ENCODE measurements around the gene SEC24B. TPM values are rescaled to one million over a fixed set of nuclear protein-coding genes. Genes with fewer than 3 reads are reported as not detected.
A peak's percentile ranks its signal among the peaks of the same experiment; 100 is the strongest.
"Not testable (repeated sequence)": the region's sequence is repeated elsewhere in the genome, so short reads cannot be mapped to it uniquely, and the experiment has no call there.

The SEC24B gene
- polyA plus RNA-seq, 3 donors, result 39.2 to 43.7 (median 42.3) TPM

DNA sequence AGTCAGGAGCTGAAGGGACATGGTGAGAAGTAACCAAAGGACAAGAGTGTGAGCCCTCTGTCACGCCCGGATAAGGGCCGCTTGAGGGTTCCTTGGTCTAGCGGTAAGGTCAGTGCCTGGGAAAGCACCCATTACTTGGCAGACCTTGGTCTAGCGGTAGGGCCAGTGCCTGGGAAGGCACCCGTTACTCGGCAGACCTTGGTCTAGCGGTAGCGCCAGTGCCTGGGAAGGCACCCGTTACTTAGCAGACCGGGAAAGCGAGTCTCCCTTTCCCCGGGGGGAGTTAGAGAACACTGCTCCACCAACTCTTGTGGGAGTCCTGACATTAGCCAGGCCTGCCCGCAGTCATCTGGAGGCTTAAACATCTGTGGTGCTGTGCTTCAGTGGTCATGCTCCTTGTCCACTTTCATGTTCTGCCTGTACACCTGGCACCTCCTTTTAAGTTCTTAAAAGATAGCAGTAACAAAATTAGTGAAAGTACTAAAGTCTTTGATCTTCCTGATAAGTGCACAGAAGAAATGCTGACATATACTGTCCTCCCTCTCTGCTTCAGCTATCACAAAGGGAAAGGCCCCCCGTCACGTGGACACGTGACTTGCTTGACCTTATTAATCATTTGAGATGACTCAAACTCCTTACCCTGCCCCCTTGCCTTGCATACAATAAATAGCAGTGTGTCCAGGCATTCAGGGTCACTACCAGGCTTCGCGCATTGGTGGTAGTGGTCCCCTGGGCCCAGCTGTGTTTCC lies 9.3 kb upstream of the SEC24B start:
- DNase-seq, result no peak

- no peak for DNase-seq
These were observed 8.2 kb upstream of the SEC24B start for GRCh38 chr4:109425405-109425804.

GRCh38 chr4:109429545-109429944 lies 4.1 kb upstream of the SEC24B start:
- no peak for DNase-seq

DNA sequence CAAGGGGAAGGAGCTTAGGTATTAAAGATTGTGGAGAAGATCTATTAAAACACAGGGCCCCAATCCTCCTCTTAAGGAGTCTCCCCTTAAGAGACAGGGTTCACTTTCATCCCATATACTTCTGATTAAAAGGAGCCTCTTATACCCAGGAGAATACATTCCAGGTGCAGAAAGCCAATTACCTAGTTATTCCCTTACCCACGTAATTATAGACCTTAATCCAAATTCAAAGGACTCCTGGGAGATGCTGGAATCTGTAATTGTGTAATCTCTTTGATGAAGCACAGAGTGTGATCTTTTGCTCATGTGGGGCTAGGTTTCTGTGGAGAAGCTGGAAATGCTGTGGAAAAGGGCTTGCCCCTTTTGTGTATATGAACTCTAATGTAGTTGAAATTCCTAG lies 1.4 kb upstream of the SEC24B start:
- peak; percentile 14 for DNase-seq

GRCh38 chr4:109432696-109433095 lies 919 bp upstream of the SEC24B start:
- peak; percentile 27 for DNase-seq

- peak; percentile 24 for DNase-seq
These were observed 674 bp downstream of the SEC24B start for GRCh38 chr4:109434007-109434971.

GRCh38 chr4:109435635-109436034 lies 2.0 kb downstream of the SEC24B start:
- DNase-seq, result no peak

GRCh38 chr4:109436504-109436903 lies 2.9 kb downstream of the SEC24B start:
- DNase-seq, result no peak

DNA sequence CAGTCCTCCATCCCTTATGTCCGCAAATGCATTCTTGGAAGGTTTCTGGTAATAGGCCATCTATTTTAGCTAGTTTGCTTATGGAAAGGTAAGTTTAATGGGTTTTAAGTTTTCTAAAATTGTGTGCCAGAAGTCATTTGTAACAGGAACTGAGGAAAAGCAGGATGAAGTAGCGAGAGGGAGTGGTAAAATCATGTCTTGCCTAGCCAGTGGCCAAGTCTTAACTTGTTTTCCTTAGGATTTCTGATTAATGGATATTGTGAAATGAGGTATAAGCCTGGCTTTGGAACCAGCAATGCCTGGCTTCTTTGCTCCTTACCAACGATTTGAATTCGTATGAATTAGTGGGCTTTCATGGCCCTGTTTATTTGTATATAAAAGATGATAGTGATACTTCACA lies 7.3 kb downstream of the SEC24B start:
- no peak for DNase-seq

DNA sequence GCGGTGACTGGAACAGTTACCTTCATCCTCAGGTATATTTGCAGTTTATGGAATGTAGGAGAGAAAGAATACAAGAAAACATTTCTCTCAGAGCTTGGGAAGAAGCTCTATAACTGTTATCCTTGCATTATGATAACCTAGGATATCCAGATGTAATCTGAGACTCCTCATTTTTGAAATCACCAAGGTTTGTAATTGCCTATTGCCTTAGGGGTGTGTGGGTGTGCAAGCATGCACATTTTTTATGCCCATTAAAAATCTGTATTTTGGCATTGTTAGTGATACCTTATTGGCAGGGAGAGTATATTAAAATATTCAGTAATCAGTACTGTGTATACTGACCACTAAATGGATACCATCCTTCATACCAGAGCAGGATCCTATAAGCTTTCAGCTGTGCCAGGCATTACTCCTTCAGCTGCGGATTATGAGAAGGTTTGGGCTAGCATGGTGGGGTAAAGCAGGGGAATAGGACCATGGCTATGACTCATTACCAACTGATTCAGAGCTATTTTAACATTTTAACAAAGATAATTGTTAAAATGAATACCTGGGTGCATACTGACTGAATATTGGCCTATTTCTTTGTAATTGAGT lies 8.3 kb downstream of the SEC24B start:
- no peak for DNase-seq

- no peak for DNase-seq
These were observed 10.7 kb downstream of the SEC24B start for GRCh38 chr4:109444182-109444844.

DNA sequence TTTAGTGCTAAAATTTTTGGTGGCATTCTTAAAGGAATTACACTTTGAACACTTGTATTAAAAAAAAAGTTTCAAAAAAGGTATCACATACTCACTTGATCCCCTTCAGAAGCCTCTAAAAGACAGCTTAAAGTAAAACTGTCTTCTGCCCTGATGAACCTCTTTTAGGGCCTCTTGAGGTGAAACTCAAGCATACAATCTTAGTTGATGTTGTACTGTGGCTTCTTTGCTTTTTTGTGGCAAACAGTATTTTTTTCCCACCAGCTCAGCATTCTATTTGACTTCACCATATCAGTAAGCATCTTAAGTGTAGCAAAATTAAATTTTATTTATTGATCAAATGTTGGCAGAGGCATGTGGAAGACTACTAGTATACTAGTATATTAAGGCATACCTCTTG lies 13.7 kb downstream of the SEC24B start:
- no peak for DNase-seq

- DNase-seq, result no peak
These were observed 18.1 kb downstream of the SEC24B start for GRCh38 chr4:109451544-109452273.

DNA sequence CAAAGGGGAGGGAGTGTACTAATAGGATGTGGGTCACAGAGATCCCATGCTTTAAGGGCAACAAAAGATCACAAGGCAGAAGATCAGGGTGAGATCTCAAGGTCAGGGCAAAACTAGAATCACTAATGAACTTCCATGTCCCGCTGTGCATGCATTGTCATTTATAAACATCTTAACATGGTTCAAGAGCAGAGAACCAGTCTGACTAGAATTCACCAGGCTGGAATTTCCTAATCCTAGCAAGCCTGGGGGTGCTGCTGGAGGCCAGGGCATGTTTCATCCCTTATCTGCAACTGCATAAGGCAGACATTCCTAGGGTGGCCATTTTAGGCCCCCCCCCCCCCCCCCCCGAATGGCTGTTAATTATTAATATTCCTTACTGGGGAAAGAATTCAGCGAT lies 19.5 kb downstream of the SEC24B start:
- DNase-seq, result not testable (repeated sequence)

DNA sequence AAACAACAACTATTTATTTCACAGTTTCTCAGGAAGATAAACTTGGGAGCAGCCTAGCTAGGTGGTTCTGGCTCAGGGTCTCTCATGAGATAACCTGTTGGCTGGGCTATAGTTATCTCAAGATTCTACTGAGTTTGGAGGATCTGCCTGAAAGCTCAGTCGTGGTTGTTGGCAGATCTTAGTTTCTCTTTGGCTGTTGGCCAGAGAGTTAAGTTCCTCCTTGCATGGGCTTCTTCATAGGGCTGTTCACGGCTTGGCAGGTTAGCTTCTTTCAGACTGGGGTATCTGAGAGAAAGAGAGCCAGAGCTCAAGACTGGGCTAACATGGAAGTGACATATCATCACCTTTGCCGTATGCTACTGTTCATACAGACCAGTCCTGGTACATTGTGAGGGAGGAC lies 28.7 kb downstream of the SEC24B start:
- DNase-seq, result no peak

GRCh38 chr4:109462802-109463201 lies 29.2 kb downstream of the SEC24B start:
- no peak for DNase-seq

- no peak for DNase-seq
These were observed 31.5 kb downstream of the SEC24B start for GRCh38 chr4:109465069-109465468.

DNA sequence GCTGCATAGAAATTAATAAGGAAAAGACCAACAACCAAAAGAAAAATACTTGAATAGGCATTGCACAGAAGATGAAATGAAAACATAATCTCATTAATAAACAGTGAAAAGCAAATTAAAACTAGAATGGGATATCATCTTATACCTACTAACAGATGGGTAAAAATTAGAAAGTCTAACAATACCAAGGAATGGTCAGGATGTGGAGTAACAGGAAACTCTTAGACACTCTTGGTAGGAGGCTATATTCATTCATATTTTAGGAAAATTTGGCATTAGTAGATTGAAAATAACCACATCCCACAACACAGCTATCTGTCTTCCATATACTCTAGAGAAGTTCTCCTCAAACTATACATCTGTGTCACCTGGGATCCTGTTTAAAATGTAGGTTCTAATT lies 36.3 kb downstream of the SEC24B start:
- DNase-seq, result no peak

DNA sequence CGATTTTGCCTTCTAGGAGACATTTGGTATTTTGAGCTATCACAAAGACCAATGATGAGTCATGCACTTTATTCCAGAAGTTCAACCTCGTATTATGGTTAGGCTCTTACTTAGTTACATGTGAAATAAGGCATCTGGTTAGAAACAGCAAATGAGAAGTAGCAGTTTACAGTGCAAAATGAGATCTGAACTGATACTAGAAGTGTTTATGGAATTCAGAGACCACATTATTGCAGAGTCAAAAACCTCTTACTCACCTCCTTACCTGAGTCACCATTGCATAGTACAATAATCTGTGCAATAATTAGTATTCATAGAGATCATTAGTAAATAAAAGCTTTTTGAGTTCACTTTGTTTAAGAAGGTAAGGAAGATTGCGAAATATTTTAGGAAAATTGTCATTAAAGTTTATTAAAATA lies 38.7 kb downstream of the SEC24B start:
- no peak for DNase-seq

DNA sequence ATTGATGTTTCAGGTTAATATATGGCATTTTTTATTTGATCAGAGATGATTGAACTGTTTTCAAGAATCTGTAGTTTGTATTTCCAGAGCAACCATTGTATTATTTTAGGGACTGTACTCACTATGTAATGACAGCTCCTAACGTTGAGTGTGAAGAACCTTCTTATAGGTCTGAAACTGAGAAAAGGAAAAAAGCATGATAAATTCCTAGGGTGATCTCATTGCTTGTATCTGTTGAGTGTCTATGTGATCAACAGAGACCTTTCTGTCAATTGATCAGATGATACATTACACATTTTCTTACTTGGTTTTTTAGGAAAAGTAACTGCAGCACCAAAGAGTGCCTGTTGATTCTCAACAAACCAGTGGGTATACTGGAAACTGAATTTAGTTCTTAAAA lies 40.2 kb downstream of the SEC24B start:
- no peak for DNase-seq

- no peak for DNase-seq
These were observed 52.4 kb downstream of the SEC24B start for GRCh38 chr4:109486007-109486406.
